Activated gamma-delta T cell treated with anti-CD3 and anti-CD28 coated beads, Interleukin-2, amount 50 U/mL, for 16 hours (primary cell): Measurements from ENCODE around the gene CSNK1G2.

Experiments
- DNase-seq: peaks from one replicate; pipeline ENCODE4 v3.0.0-alpha.2; 2020; ENCODE audit warnings: low read depth

Gene CSNK1G2

DNA sequence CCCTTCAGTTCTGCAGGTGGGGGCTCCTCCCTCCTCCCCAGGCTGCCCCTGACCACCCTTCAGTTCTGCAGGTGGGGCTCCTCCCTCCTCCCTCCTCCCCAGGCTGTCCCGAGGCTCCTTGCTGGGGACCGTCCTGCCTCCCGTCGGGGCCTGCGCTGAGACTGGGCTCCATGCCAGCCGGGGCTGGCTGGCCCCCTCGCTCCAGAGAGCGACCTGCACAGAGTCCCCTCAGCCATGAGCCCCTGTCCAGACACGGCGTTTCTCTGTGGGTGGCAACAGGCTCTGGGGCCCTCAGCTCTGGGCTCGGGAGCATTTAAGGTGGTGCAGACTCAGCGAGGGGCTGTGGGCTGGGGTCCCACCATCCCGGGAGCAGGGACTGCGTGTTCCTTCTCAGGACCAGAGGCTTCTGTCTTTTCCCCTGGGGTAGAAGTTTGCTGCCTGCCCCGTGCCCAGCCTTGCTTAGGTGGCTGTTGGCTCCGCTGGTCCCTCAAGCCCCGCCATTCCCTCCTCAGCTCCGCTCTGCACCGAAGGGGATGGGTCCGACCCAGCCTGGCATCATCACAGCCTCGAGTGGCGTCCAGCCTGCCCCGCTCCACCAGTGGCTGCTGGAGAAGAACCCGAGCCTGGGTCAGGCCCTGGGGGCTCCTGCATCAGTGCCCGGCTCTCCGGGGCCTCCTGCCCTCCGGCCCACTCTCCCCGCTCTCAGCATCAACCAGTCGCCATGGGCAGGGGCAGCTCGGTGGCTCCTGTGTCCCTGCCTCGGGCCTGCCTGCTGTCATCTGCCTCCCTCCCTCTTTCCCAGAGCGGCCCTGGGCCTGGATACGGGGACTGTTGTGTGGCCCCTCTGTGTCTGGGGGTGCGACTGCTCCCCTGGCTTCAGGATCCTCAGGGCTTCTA is 27.6 kb downstream of the CSNK1G2 start:
- no peak for DNase-seq

DNA sequence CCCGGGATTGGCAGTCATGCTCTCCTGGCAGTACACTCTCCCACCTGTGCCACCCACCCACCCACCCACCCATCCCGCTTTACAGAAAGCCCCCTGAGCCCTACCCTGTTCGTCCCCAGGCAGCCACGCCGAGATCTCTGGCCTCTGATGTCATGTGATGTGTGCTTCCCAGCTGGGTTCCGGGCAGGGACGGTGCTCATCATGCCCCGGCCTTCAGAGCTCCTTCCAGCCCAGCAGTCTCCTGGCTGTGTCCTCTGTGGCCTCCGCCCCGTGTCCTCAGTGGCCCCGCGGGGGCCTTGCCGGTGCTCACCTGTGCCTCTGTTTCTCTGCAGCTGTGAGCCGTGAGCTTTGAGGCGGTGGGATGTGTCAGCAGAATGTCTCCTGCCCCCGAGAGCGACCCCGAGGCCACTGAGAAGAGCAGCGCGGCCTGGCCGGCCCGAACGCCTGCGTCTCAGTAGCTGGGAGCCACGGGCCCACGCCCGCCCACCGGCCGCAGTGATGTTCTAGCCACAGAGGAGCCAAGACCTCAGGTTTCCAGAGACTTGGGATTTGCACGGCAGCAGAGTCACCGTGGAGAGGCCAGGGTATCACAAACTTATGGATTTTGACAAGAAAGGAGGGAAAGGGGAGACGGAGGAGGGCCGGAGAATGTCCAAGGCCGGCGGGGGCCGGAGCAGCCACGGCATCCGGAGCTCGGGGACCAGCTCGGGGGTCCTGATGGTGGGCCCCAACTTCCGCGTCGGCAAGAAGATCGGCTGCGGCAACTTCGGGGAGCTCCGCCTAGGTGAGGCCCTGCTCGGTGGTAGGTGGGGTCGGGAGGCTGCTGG is 28.4 kb downstream of the CSNK1G2 start:
- no peak for DNase-seq

DNA sequence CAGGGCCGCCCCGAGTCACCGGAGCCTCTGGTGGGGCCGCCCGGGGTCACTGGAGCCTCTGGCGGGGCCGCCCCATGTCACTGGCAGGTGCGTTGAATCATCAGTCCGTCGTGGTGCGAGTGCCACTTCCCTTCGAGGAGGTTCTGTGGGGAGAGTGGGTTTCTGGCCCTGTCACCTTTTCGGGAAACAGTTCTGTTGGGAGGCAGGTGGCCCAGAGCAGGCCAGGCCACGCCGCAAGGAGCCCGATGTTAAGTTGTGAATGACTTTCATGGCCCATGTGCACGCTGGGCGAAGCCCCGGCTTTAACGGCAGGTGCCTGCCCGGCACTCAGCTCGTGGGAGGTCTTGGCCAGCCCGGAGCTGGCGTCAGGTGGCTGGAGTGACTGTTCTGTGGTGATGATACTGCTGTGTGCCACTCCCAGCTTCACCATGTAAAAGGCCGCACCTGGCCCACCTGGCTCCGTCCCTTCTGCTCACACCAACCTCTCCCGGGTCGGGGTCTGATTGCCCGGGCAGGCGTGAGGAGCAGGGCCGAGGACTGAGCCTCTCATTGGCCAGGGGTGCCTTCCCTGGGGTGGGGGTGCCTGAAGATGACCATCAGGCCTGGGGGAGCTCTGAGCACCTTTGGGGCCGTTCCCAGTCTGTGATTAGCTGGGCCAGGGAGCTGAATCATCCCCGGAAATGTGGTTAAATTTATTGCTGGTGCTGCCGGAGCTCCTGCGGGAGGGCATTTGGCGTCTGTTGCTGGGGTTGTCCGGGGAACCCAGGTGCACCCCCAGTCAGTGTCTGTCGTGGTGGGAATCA is 29.2 kb downstream of the CSNK1G2 start:
- DNase-seq, result no peak

GRCh38 chr19:1970806-1971502 is 30.0 kb downstream of the CSNK1G2 start:
- no peak for DNase-seq

DNA sequence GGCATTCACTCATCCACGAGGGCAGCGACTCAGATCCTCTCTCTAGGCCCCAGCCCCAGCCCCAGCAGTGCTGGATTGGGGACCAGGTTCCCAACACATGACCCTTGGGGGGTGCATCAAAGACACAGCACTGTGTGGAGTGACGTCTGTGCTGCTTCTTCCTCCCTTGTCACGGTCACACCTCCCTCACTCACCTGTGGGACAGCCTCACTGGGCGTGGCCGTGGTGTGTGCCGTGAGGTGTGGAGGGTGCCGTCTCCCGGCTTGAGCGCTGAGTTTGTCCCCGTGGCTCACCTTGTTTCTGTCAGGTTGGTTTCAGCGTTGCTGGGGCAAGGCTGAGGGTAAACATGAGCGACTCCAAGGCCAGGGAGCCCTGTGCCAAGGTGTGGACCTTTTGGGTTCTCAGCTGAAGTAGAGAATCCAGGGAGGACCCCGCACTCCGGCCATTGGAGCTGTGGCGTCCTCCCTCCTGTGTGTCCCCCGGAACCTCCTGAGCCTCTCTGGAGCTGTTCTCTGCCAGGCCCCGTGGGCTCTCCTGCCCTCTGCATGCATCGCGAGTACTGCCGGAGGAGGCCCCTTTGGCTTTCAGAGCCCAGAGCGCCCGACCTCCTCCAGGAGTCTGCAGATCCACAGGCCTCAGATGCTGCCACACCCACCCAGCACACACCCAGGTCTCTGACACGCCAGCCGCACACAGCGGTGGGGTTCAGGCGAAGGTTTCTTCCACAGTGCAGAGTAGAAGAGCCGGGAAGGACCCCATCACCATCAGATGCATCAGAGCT is 33.6 kb downstream of the CSNK1G2 start:
- DNase-seq, result no peak

- no peak for DNase-seq
Observed at GRCh38 chr19:1975162-1975480, 34.1 kb downstream of the CSNK1G2 start.

- DNase-seq, result no peak
Observed at GRCh38 chr19:1977120-1977519, 36.1 kb downstream of the CSNK1G2 start.

GRCh38 chr19:1978346-1978894 is 37.4 kb downstream of the CSNK1G2 start:
- no peak for DNase-seq

DNA sequence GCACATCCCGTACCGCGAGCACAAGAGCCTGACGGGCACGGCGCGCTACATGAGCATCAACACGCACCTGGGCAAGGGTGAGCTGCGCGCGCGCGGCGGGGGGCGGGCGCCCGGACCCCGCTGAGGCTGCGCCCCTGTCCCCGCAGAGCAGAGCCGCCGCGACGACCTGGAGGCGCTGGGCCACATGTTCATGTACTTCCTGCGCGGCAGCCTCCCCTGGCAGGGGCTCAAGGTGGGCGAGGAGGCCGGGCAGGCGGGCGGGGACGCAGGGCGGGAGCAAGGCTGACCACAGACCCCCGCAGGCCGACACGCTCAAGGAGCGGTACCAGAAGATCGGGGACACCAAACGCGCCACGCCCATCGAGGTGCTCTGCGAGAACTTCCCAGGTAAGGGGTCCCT is 38.0 kb downstream of the CSNK1G2 start:
- no peak for DNase-seq

DNA sequence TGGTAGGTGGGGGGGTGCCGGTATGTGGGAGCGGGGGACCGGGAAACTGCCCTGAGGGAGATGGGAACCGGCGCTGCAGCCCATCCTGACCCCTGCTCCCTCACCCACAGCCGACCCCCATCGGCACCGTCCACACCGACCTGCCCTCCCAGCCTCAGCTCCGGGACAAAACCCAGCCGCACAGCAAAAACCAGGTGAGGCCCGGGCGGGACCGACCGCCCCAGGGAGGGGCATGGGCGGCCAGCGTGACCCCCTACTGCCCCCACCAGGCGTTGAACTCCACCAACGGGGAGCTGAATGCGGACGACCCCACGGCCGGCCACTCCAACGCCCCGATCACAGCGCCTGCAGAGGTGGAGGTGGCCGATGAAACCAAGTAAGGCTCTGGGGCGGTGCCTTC is 38.7 kb downstream of the CSNK1G2 start:
- DNase-seq, result no peak

GRCh38 chr19:1980091-1980808 is 39.3 kb downstream of the CSNK1G2 start:
- DNase-seq, result no peak

DNA sequence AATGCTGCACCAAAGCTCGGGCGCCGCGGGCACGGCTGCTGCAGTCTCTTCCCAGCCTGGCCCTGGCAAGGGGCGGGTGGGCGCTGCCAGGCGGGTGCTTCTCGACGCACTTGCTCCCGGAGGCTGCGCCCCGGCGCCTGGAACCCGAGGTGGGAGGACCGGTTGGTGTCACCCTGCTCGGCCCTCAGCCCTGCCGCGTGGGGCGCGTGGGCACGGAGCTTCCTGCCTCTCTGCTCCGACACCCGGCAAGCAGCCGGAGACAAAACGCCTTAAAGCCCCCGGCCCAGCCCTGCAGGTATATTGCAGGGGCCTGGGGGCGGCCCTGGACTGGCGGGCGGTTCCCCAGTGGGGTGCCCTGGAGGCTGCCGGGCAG is 39.8 kb downstream of the CSNK1G2 start:
- no peak for DNase-seq

DNA sequence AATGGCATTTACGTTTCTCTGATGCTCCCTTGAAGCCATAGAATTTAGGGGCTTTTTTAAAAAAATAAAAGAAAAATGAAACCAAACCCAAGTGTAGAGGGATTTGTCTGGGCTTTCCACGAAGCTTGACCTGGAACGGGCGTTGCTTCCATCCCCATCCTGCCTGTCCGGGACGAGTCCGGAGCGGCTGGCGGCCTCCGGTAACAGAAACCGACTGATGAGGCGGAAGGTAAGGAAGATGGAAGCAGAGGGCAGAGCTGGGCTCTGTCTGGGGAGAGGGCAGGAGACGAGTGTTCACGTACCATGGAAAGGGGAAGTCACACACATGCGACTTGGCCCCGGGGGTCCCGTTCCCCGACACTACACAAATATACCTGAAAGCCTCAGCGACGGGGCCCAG is 40.3 kb downstream of the CSNK1G2 start:
- no peak for DNase-seq

GRCh38 chr19:1984357-1984756 is 43.4 kb downstream of the CSNK1G2 start:
- DNase-seq, result no peak

DNA sequence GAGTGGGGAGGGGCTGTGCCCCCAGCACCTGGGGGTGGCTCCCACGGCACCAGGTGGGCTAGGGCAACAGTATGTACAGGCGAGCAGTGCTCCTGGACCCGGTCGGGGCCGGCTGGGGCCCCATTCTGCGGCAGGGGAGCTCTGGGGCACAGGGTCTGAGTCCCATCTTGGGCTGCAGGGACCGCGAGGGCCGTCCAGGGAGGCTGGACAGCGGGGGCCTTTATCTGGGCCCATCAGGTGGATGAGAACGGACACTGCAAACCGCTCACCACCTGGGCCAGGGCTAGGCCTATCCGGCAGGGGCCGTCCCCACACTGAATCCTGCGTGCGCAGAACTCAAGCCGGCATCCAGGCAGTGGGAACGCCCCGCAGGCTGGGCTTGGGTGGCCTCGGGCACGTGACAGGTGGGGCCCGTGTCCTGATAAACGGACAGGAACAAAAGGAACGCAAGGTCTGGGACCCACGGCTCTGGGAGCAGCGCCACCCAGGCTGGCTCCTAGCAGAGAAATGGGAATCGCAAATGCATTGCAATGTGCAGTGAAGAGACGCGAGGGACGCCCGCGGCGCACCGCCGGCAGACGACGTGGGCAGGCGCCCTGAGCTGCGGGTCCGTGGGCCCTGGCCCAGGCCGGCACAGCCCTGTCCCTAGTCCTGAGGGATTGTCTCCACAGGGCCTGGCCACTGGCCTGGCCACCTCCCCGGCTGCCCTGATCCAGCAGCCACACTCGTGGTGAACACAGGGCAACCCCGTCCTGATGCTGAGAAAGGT is 44.8 kb downstream of the CSNK1G2 start:
- no peak for DNase-seq

- DNase-seq, result no peak
Observed at GRCh38 chr19:1986357-1987162, 45.6 kb downstream of the CSNK1G2 start.

DNA sequence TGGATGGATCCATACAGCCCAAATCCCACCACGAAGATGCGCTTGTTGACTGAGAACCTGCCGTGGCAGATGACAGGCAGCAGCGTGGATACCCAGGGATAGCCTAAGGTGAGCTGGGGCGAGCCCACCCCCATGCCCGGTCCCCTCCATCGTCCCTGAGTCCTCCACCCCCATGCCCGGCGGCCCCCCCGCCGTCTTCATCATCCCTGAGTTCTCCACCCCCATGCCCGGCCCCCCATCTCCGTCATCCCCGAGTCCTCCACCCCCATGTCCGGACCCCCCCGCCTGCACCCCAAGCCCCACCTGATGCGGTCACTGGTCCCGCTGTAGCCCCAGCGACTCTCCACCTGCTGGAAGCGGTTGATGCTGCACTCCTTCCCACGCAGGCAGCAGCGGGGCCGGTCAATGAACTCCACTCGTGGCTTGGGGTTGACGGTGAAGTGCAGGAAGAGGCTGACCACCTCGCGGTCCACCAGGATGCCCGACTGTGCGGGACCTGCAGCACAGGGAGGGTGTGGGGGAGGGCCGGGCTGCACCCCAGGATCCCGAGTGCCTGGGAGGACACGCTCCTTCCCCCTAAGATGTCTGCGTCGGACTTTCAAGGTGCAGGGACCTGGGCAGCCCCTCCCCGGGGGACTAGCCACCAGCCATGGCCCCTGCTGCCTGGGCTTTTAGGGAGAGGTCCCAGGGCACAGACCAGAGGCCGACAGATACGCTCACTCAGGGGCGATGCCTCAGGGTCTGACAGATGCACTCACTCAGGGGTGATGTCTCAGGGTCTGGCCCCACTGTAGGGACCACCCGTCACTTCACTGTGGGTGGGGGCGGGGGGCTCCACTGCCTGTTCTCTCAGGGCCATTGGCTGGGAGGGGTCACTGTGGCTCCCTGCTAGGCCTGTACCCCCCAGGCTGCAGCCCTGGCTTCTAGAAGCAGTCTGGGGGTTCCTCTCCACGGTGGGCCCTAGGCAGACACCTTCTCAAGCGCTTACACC is 46.5 kb downstream of the CSNK1G2 start:
- DNase-seq, result no peak
